HG02642 (cell line): ENCODE measurements around the gene KIF26B.

Experiments used
- ATAC-seq: cut with Tn5 transposase; IDR thresholded peaks from one replicate; pipeline ENCODE4 v1.9.1; 2021; ENCODE audit warnings: mild to moderate bottlenecking; ENCODE audit not compliant: unreplicated experiment, poor library complexity

Gene KIF26B

GRCh38 chr1:245469734-245470133 is 314.9 kb downstream of the KIF26B start:
- no peak for ATAC-seq

DNA sequence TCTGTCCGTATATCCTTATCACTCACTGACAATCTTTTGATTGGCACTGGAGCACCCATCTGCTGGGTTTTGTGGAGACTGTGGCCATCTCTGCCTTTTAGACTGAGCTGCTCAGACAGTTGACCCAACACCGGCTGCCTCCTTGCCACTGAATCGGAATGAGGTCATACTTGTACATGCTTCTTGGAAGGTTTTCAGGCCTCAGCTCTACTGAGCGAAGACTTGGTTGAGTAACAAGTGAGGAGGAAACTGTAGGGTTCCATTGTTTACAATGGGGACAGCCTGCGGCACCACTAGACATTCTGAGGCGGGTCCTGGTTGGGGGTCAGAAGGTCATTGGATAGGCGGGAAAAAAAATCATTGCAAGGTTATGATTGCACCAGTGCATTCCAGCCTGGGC is 320.3 kb downstream of the KIF26B start:
- no peak for ATAC-seq

DNA sequence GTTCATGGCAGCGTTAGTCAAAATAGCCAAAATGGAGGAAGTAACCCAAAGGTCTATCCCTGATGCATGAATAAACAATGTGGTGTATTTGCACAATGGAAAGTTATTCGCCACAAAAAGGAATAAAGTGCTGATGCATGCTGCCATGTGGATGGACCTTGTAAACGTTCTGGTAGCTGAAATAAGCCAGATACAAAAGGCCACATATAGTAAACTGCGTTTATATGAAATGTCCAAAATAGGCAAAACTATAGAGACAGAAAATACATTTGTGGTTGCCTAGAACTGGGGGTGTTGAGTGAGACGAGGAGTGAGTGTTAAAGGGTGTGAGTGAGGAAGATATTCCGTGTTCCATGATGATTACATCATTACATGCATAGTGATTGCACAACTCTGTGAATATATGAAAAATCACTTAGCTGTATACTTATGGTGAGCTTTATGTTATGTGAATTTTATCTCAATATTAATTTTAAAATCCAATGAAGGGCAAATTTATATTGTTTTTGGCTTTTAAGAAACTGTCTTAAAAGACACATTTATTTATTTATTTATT is 321.3 kb downstream of the KIF26B start:
- no peak for ATAC-seq

GRCh38 chr1:245477941-245478340 is 323.2 kb downstream of the KIF26B start:
- no peak for ATAC-seq

- ATAC-seq, result no peak
Measured at GRCh38 chr1:245480393-245481120, 325.8 kb downstream of the KIF26B start.

- no peak for ATAC-seq
Measured at GRCh38 chr1:245481261-245481660, 326.5 kb downstream of the KIF26B start.

- no peak for ATAC-seq
Measured at GRCh38 chr1:245483247-245483646, 328.5 kb downstream of the KIF26B start.

DNA sequence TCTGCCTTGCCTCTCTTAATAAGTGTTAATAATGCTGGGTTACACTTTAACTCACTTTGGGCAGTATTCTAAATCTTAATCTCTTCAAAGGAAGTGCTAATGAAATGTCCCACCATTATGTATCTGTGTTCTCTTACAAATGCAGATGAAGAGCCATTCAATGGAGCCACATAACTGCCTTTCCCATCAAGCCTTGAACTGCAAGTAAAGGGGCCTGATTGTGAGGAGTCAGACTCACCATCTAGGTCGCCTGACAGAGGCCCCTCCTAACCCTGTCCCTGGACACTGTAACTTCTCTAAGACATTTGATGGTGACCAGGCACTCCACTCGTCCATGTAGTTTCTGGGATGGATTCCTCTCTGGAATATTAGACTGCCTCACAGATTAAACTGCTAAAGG is 329.4 kb downstream of the KIF26B start:
- no peak for ATAC-seq

GRCh38 chr1:245485996-245486395 is 331.2 kb downstream of the KIF26B start:
- no peak for ATAC-seq

GRCh38 chr1:245486775-245487470 is 332.1 kb downstream of the KIF26B start:
- ATAC-seq, result no peak

- no peak for ATAC-seq
Measured at GRCh38 chr1:245488346-245489129, 333.8 kb downstream of the KIF26B start.

GRCh38 chr1:245489838-245490237 is 335.1 kb downstream of the KIF26B start:
- no peak for ATAC-seq

- ATAC-seq, result no peak
Measured at GRCh38 chr1:245493029-245493428, 338.2 kb downstream of the KIF26B start.

DNA sequence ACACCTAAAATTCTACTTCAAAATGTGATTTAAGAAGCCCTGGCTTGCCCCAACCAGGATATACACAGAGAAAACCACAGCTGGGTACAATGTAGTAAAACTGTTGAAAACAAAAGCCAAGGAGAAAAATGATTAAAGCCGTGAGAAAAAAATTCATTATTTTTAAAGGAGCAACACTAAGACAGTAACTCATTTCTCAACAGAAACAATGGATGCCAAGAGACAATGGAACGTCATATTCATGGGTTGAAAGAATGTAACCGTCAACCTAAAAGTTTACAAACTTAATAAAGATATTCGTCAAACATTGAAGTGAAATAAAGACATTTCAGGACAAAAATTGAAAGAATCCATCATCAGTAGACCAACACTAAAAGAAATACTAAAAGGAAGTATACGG is 340.9 kb downstream of the KIF26B start:
- ATAC-seq, result no peak

DNA sequence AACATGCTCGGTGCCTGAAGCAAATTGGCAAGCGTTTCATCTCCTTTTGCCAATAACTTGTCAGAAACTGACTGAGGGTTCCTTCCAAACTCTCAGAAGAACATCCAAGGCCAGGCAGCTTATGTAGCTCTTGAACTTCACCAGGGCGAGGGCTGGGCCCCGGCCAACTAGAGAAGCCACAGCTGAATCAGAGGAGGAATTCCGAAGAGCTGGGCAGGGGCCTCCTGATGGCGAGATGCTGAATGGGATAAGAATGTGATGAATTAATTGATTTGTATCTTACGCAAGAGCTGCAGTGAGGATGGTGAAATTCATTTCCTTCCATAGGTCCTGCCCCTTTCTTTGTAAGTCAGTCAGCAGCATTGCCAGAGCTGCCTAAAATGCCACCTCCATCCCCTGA is 345.8 kb downstream of the KIF26B start:
- no peak for ATAC-seq

- no peak for ATAC-seq
Measured at GRCh38 chr1:245501633-245502032, 346.8 kb downstream of the KIF26B start.

- no peak for ATAC-seq
Measured at GRCh38 chr1:245503548-245503947, 348.8 kb downstream of the KIF26B start.

DNA sequence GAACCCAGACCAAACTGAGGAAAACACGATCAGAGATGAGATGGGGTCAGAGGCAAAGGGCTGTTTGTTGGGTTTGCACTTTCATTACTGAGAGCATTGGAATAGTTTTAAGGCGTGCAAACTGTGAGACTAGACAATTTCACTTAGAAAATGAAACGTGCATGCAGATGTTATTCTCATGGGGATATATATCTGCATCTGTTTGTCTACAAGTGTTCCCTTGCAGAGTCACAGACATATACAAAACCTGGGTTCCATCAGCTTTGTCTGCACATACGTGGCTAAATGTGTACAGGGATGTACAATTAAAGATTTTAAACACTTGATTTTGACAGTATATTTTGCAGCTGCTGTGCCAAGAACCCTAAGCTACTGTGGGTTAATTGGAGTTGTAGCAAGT is 355.4 kb downstream of the KIF26B start:
- no peak for ATAC-seq

GRCh38 chr1:245512181-245512888 is 357.6 kb downstream of the KIF26B start:
- ATAC-seq, result no peak

DNA sequence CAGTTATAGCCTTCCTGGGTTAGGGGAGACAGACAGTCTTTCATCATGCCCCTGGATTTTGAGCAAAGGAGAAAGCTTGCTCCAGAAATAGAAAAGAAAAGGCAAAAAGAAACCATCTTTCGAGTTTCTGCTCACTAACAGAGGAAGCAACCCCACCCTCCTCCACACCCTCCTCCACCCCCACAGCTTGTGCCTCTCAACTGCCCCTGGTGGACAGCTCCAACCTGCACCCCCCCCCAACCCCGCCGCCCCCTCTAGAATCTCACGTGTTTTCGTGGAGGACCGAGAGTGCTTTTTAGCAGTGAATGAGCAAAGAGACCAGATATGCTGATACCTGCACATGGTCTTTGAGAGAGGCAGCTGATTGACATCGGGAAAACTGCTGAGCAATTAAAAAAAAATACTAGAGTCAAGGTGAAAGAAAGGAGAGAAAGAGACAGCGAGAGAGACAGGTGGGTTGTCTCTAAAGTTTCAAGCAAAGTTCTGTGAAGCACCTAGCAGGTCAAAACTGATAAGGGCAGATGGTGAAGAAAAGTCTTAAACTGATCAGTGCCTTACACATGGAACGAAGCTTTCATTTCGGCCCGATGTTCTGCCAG is 358.3 kb downstream of the KIF26B start:
- ATAC-seq, result no peak
